ENCODE measurements around the gene IRX2.

GRCh38 chr5:2697041-2697440, 54.4 kb downstream of the IRX2 start:
- TF ChIP-seq POLR2AphosphoS5 (IDR thresholded peaks at IDR 0.05) = no peak
- no peak for TF ChIP-seq CTCF (IDR thresholded peaks at IDR 0.05)

All from suprapubic skin (tissue), 3 donors.